Pancreas (tissue), 10 donors: ENCODE results near the gene MRM2. TPM values are rescaled to one million over a fixed set of nuclear protein-coding genes. Genes with fewer than 3 reads are reported as not detected.

Experiments used
- ATAC-seq, 4 donors: fragments of 200-7000 bp; cut with Tn5 transposase; one replicate each; pipeline versions ENCODE4 v1.8.0 to v1.9.1; 2020; ENCODE audit warnings: mild to moderate bottlenecking in 4 of 4, moderate library complexity in 4 of 4
- DNase-seq, 6 donors: peaks; one replicate each; pipeline ENCODE4 v3.0.0-alpha.2; 2020
- FAIRE-seq: peaks from 2 replicates; lab custom pipeline; 2012; peaks lifted over from hg19 to GRCh38; lab: Jason Lieb, UNC
- H3K27ac ChIP-seq, 4 donors: fragments of 200-600 bp; sonication (generic); 1 replicate in 3 of 4; 2 replicates in 1 of 4; pipeline versions ENCODE4 v1.5.0 to v1.8.0; 2020
- H3K27me3 ChIP-seq, 4 donors: fragments of 200-600 bp; one replicate each; pipeline ENCODE4 v1.8.0; 2021
- H3K36me3 ChIP-seq, 3 donors: fragments of 200-600 bp; sonication (generic) in 1 of 3; one replicate each; pipeline versions ENCODE4 v1.5.0 to v1.8.0; 2020 to 2021
- H3K4me1 ChIP-seq, 3 donors: fragments of 200-600 bp; one replicate each; pipeline ENCODE4 v1.8.0; 2021
- H3K4me3 ChIP-seq, 4 donors: fragments of 200-600 bp; sonication (generic) in 2 of 4; one replicate each; pipeline versions ENCODE4 v1.5.0 to v1.8.0; 2020 to 2021
- H3K9me3 ChIP-seq, 4 donors: fragments of 200-600 bp; one replicate each; pipeline ENCODE4 v1.8.0; 2021
- WGBS, 2 donors: extraction: QIAGEN DNeasy Blood & Tissue Kit; methylation state at CpG; one replicate each; pipeline ENCODE4 v1.1.7; 2013; 5-methylcytosine and 5-hydroxymethylcytosine counted together
- intact Hi-C, 3 donors: fragments of 100-400 bp; cut with DNase I; formaldehyde crosslinking; loops; one replicate each; pipeline versions ENCODE4 v1.11.1 to v1.14.2; 2022
- polyA plus RNA-seq, 2 donors: library from polyadenylated mRNA; stranded (reverse); fragments of 200-250 nt; gene quantifications; one replicate each; pipeline ENCODE4 v1.2.3, GENCODE V29; 2013
- total RNA-seq, 6 donors: library from RNA; stranded (reverse); fragmentation: NEBNext Ultra II Directional in 4 of 6; extraction: Animal tissue kit (Norgen Biotek cat#: 25700) in 4 of 6; gene quantifications; one replicate each; pipeline versions ENCODE4 v1.2.1 to v1.2.4, GENCODE V29; 2021 to 2023
- TF ChIP-seq, protein P1 (sequence below), 4 donors: fragments of 200-600 bp; sonication (generic) in 3 of 4; IDR thresholded peaks; one replicate each; pipeline versions ENCODE4 v1.5.0 to v1.8.0; 2021; ENCODE audit warnings: antibody characterized with exemption in 4 of 4
- donor health status: healthy with polysubstance abuse.
- donor health status: DM: no; HTN: no; CAD: no; lungs with moderate emphysema.
- donor health status: DM: no; HTN: no; CAD: no.
- donor health status: control.
- donor health status: control.
- donor health status: Bipolar disorder and iron deficiency.
- donor health status: DM: yes; HTN: yes; CAD: no.
- donor health status: DM: no; HTN: no; CAD: no.
- donor health status: DM: no; HTN: no; CAD: no.
- donor health status: DM: yes; HTN: yes; CAD: no.

MRM2 gene
- total and polyA plus RNA-seq, 8 donors = 3.5 to 12.3 (median 7.8) TPM

- Histone ChIP-seq H3K36me3 (no peaks in the 10 kb centered on the region), H3K4me3 (no peak overlapping the region), H3K27ac (no peak overlapping the region), H3K9me3 (no peaks in the 10 kb centered on the region), H3K27me3 (no peaks in the 10 kb centered on the region), H3K4me1 (no peaks in the 10 kb centered on the region)
- DNase-seq (peak in 1 of 6 donors; percentile 40), FAIRE-seq (no peak), ATAC-seq (no peak)
- TF ChIP-seq, protein P1, sequence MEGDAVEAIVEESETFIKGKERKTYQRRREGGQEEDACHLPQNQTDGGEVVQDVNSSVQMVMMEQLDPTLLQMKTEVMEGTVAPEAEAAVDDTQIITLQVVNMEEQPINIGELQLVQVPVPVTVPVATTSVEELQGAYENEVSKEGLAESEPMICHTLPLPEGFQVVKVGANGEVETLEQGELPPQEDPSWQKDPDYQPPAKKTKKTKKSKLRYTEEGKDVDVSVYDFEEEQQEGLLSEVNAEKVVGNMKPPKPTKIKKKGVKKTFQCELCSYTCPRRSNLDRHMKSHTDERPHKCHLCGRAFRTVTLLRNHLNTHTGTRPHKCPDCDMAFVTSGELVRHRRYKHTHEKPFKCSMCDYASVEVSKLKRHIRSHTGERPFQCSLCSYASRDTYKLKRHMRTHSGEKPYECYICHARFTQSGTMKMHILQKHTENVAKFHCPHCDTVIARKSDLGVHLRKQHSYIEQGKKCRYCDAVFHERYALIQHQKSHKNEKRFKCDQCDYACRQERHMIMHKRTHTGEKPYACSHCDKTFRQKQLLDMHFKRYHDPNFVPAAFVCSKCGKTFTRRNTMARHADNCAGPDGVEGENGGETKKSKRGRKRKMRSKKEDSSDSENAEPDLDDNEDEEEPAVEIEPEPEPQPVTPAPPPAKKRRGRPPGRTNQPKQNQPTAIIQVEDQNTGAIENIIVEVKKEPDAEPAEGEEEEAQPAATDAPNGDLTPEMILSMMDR (IDR thresholded peaks at IDR 0.05) = no peak
- 94 to 96% methylated on average over 18 of the region's 18 CpGs for WGBS, 2 donors
- intact Hi-C loops = no loop called here
Observed at GRCh38 chr7:2200584-2200980, 41.4 kb downstream of the MRM2 start.

DNA sequence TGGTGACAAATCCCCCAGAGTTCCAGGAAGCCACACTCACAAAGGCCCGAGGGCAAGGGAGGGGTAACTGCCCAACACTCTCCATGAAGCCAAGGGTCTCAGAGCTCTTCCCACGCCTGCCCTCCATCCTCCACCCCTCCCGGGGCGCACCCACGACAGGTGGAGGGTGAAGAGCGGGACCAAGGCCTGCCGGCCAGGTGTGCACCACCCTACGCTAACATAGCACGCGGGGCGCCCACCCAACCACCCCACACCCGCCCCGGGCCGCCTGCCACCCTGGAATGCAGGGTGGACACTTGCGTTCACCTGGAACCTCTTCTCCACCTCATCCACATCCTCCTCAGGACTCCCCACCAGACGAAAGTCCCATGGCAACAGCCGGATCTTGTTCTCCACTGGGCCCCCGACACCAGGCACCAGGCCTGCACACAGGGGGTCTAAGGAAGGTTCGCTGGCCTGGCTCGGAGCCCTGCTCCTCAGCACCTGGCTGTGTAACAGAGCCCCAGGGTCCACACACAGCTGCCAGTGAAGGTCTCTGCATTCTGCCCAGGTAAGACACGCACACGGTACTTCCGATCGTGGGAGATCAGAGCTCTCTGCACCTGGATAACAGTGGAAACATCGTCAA lies 41.9 kb downstream of the MRM2 start:
- Histone ChIP-seq H3K36me3 (no peaks in the 10 kb centered on the region), H3K4me3 (no peak overlapping the region), H3K9me3 (no peaks in the 10 kb centered on the region), H3K27ac (no peak overlapping the region), H3K4me1 (no peaks in the 10 kb centered on the region), H3K27me3 (no peaks in the 10 kb centered on the region)
- intact Hi-C loops = no loop called here
- peak in 1 of 6 donors; percentile 58 for DNase-seq
- ATAC-seq = no peak
- TF ChIP-seq, protein P1 (IDR thresholded peaks at IDR 0.05) = no peak
- WGBS, 2 donors = 94% methylated on average over 19 to 25 of the region's 25 CpGs
- FAIRE-seq = no peak

DNA sequence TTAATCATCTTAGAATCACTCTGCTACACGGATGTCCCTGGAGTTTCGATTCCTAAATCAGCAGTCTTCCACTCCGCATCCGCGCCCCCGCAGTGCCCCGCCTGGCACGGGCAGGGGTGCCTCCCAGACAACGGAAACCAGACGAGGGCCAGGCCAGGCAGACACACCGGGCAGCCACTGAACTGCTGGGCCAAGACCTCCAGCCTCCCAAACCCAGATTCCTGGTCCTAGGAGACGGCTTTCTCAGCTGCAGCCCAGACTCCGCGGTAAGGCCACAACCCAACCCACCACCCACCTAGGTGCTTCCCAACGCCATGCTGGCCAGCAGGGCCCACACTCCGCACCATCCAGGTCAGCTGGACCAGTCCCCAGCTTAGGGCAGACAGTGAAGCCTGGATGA lies 42.5 kb downstream of the MRM2 start:
- intact Hi-C loops = no loop called here
- 95 to 97% methylated on average over 16 of the region's 16 CpGs for WGBS, 2 donors
- FAIRE-seq (no peak), ATAC-seq (no peak), DNase-seq (no peak)
- H3K27me3 ChIP-seq = no peaks in the 10 kb centered on the region
- no peaks in the 10 kb centered on the region for H3K4me1 ChIP-seq
- TF ChIP-seq, protein P1 (IDR thresholded peaks at IDR 0.05) = no peak
- H3K36me3 ChIP-seq = no peaks in the 10 kb centered on the region
- H3K4me3 ChIP-seq = no peak overlapping the region
- no peaks in the 10 kb centered on the region for H3K9me3 ChIP-seq
- H3K27ac ChIP-seq = no peak overlapping the region

DNA sequence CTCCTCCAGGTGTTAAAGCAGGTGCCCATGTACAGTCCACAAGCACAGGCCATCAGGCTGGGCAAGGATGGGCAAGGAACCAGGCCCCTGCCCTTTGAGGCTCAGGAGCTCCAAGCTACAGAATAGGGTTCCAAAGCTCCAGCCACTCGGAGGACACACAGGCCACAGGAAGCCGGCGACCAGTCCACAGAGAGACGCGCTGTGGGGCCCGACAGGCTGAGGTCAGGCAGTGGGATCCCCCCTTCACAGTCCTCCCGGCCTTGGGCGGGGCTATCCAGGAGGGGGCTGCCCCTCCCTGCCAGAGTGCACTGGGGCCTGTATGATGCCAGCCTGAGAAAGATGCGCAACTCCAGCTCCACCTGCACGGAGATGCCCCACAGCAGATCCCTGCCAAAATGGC lies 43.2 kb downstream of the MRM2 start:
- Histone ChIP-seq H3K27me3 (no peaks in the 10 kb centered on the region), H3K27ac (no peak overlapping the region), H3K4me1 (no peaks in the 10 kb centered on the region), H3K4me3 (no peak overlapping the region), H3K9me3 (no peaks in the 10 kb centered on the region), H3K36me3 (no peaks in the 10 kb centered on the region)
- ATAC-seq (no peak), DNase-seq (no peak), FAIRE-seq (no peak)
- 91 to 95% methylated on average over 10 of the region's 10 CpGs for WGBS, 2 donors
- intact Hi-C loops = no loop called here
- TF ChIP-seq, protein P1 (IDR thresholded peaks at IDR 0.05) = no peak

- Histone ChIP-seq H3K4me1 (no peaks in the 10 kb centered on the region), H3K9me3 (no peaks in the 10 kb centered on the region), H3K4me3 (no peak overlapping the region), H3K36me3 (no peaks in the 10 kb centered on the region), H3K27me3 (no peaks in the 10 kb centered on the region), H3K27ac (no peak overlapping the region)
- no peak for FAIRE-seq
- TF ChIP-seq, protein P1 (IDR thresholded peaks at IDR 0.05) = no peak
- WGBS, 2 donors = 92 to 94% methylated on average over 9 to 15 of the region's 15 CpGs
- no peak for ATAC-seq
- intact Hi-C loops = no loop called here
- no peak for DNase-seq
Observed at GRCh38 chr7:2198206-2198605, 43.8 kb downstream of the MRM2 start.
